Mammary epithelial cell (primary cell): ENCODE measurements around the gene STK32B.

Experiments used
- CTCF ChIP-seq, 2 donors: IDR thresholded peaks in 1 of 2; conservative IDR thresholded peaks in 1 of 2; 2 replicates each; pipeline ENCODE4 v1.5.1; 2011 to 2012; ENCODE audit warnings: inconsistent platforms in 2 of 2, low read length in 2 of 2, mild to moderate bottlenecking in 2 of 2, control low read depth in 1 of 2, low read depth in 1 of 2; ENCODE audit not compliant: insufficient read depth in 1 of 2; ENCODE audit errors: extremely low read depth in 1 of 2
- EZH2 ChIP-seq: IDR thresholded peaks from 2 replicates; pipeline ENCODE4 v1.6.1; 2012; ENCODE audit warnings: low read length, inconsistent platforms, borderline replicate concordance

GRCh38 chr4:5078009-5078408, 26.7 kb downstream of the STK32B start:
- TF ChIP-seq CTCF (conservative IDR thresholded peaks at IDR 0.05 in 1 of 2, IDR thresholded peaks at IDR 0.05 in 1 of 2; ENCODE audit: extremely low read depth in 1 of 2, insufficient read depth in 1 of 2, low read depth in 1 of 2, low read length in 2 of 2) (no peak), EZH2 (no peak)
